Measurements from ENCODE around the gene TTC8.

TTC8 gene

GRCh38 chr14:88866305-88866704 lies 41.9 kb downstream of the TTC8 start:
- TF ChIP-seq CTCF (IDR thresholded peaks at IDR 0.05; ENCODE audit: poor library complexity, severe bottlenecking) = no peak
- H3K9me3 ChIP-seq (ENCODE audit: severe bottlenecking) = no peaks in the 10 kb centered on the region
- DNase-seq (ENCODE audit: low spot score) = no peak
- H3K27ac ChIP-seq (ENCODE audit: poor library complexity, severe bottlenecking) = no peak overlapping the region
- ATAC-seq (ENCODE audit: low read depth) = no peak
- H3K4me3 ChIP-seq (ENCODE audit: severe bottlenecking) = no peak overlapping the region
- no peaks in the 10 kb centered on the region for H3K27me3 ChIP-seq (ENCODE audit: insufficient read depth, poor library complexity, severe bottlenecking)
- H3K4me1 ChIP-seq (ENCODE audit: insufficient read depth, poor library complexity, severe bottlenecking) = no peaks in the 10 kb centered on the region
- peaks cover 16% of the 10 kb centered on the region for H3K36me3 ChIP-seq (ENCODE audit: low read depth)

- H3K4me1 ChIP-seq (ENCODE audit: insufficient read depth, poor library complexity, severe bottlenecking) = no peaks in the 10 kb centered on the region
- ATAC-seq (ENCODE audit: low read depth) (peak; percentile 85), DNase-seq (ENCODE audit: low spot score) (no peak)
- no peaks in the 10 kb centered on the region for H3K27me3 ChIP-seq (ENCODE audit: insufficient read depth, poor library complexity, severe bottlenecking)
- peaks cover 20% of the 10 kb centered on the region for H3K36me3 ChIP-seq (ENCODE audit: low read depth)
- no peak overlapping the region for H3K27ac ChIP-seq (ENCODE audit: poor library complexity, severe bottlenecking)
- peak; percentile 96 for TF ChIP-seq CTCF (IDR thresholded peaks at IDR 0.05; ENCODE audit: poor library complexity, severe bottlenecking)
- no peaks in the 10 kb centered on the region for H3K9me3 ChIP-seq (ENCODE audit: severe bottlenecking)
- H3K4me3 ChIP-seq (ENCODE audit: severe bottlenecking) = no peak overlapping the region
Measured at GRCh38 chr14:88868558-88869159, 44.2 kb downstream of the TTC8 start.

- Histone ChIP-seq H3K27me3 (ENCODE audit: insufficient read depth, poor library complexity, severe bottlenecking) (no peaks in the 10 kb centered on the region), H3K9me3 (ENCODE audit: severe bottlenecking) (no peaks in the 10 kb centered on the region), H3K4me1 (ENCODE audit: insufficient read depth, poor library complexity, severe bottlenecking) (no peaks in the 10 kb centered on the region), H3K27ac (ENCODE audit: poor library complexity, severe bottlenecking) (no peak overlapping the region), H3K36me3 (ENCODE audit: low read depth) (peaks cover 25% of the 10 kb centered on the region), H3K4me3 (ENCODE audit: severe bottlenecking) (no peak overlapping the region)
- ATAC-seq (ENCODE audit: low read depth) (no peak), DNase-seq (ENCODE audit: low spot score) (no peak)
- TF ChIP-seq CTCF (IDR thresholded peaks at IDR 0.05; ENCODE audit: poor library complexity, severe bottlenecking) = no peak
Measured at GRCh38 chr14:88870777-88871176, 46.3 kb downstream of the TTC8 start.

GRCh38 chr14:88871429-88871828 lies 47.0 kb downstream of the TTC8 start:
- H3K4me3 ChIP-seq (ENCODE audit: severe bottlenecking) = no peak overlapping the region
- H3K36me3 ChIP-seq (ENCODE audit: low read depth) = peaks cover 25% of the 10 kb centered on the region
- TF ChIP-seq CTCF (IDR thresholded peaks at IDR 0.05; ENCODE audit: poor library complexity, severe bottlenecking) = no peak
- DNase-seq (ENCODE audit: low spot score) (no peak), ATAC-seq (ENCODE audit: low read depth) (no peak)
- H3K4me1 ChIP-seq (ENCODE audit: insufficient read depth, poor library complexity, severe bottlenecking) = no peaks in the 10 kb centered on the region
- no peak overlapping the region for H3K27ac ChIP-seq (ENCODE audit: poor library complexity, severe bottlenecking)
- no peaks in the 10 kb centered on the region for H3K9me3 ChIP-seq (ENCODE audit: severe bottlenecking)
- no peaks in the 10 kb centered on the region for H3K27me3 ChIP-seq (ENCODE audit: insufficient read depth, poor library complexity, severe bottlenecking)

GRCh38 chr14:88872976-88873375 lies 48.5 kb downstream of the TTC8 start:
- no peaks in the 10 kb centered on the region for H3K9me3 ChIP-seq (ENCODE audit: severe bottlenecking)
- no peaks in the 10 kb centered on the region for H3K4me1 ChIP-seq (ENCODE audit: insufficient read depth, poor library complexity, severe bottlenecking)
- peaks cover 34% of the 10 kb centered on the region for H3K36me3 ChIP-seq (ENCODE audit: low read depth)
- ATAC-seq (ENCODE audit: low read depth) = no peak
- H3K27ac ChIP-seq (ENCODE audit: poor library complexity, severe bottlenecking) = no peak overlapping the region
- no peak for TF ChIP-seq CTCF (IDR thresholded peaks at IDR 0.05; ENCODE audit: poor library complexity, severe bottlenecking)
- H3K4me3 ChIP-seq (ENCODE audit: severe bottlenecking) = no peak overlapping the region
- DNase-seq (ENCODE audit: low spot score) = no peak
- H3K27me3 ChIP-seq (ENCODE audit: insufficient read depth, poor library complexity, severe bottlenecking) = no peaks in the 10 kb centered on the region
